Upper lobe of right lung (tissue), 1 donor: ENCODE measurements around the gene GDPD3. TPM values are rescaled to one million over a fixed set of nuclear protein-coding genes. Genes with fewer than 3 reads are reported as not detected.

Source experiments
- ATAC-seq: fragments of 200-7000 bp; cut with Tn5 transposase; one replicate; pipeline ENCODE4 v1.9.1; 2020; ENCODE audit warnings: mild to moderate bottlenecking, moderate library complexity
- DNase-seq: peaks from one replicate; pipeline ENCODE4 v3.0.0-alpha.2; 2020
- H3K27ac ChIP-seq: fragments of 200-600 bp; one replicate; pipeline ENCODE4 v1.8.0; 2022
- H3K27me3 ChIP-seq: fragments of 200-600 bp; one replicate; pipeline ENCODE4 v1.8.0; 2022; ENCODE audit warnings: mild to moderate bottlenecking
- H3K36me3 ChIP-seq: fragments of 200-600 bp; one replicate; pipeline ENCODE4 v1.8.0; 2022
- H3K4me1 ChIP-seq: fragments of 200-600 bp; one replicate; pipeline ENCODE4 v1.8.0; 2022
- H3K4me3 ChIP-seq: fragments of 200-600 bp; one replicate; pipeline ENCODE4 v1.8.0; 2022; ENCODE audit warnings: mild to moderate bottlenecking
- H3K9me3 ChIP-seq: fragments of 200-600 bp; one replicate; pipeline ENCODE4 v1.8.0; 2022
- CTCF ChIP-seq: fragments of 200-600 bp; IDR thresholded peaks from one replicate; pipeline ENCODE4 v1.8.0; 2022; ENCODE audit warnings: antibody characterized with exemption
- intact Hi-C: fragments of 100-400 bp; cut with DNase I; formaldehyde crosslinking; loops from one replicate; pipeline ENCODE4 v1.11.0; 2022
- total RNA-seq: library from RNA; stranded (reverse); fragmentation: NEBNext Ultra II Directional; extraction: Animal tissue kit (Norgen Biotek cat#: 25700); gene quantifications from one replicate; pipeline ENCODE4 v1.2.1, GENCODE V29; 2021
- donor health status: DM: no; HTN: yes; CAD: no; lungs with severe emphysema.

Gene GDPD3
- total RNA-seq, 1 donor from 2014 or later, result 11.5 TPM

- no peaks in the 10 kb centered on the region for H3K9me3 ChIP-seq
- no peak overlapping the region for H3K27ac ChIP-seq
- DNase-seq, result no peak
- intact Hi-C loops, result no loop called here
- H3K27me3 ChIP-seq, result no peaks in the 10 kb centered on the region
- no peak overlapping the region for H3K4me3 ChIP-seq
- peaks cover 25% of the 10 kb centered on the region for H3K4me1 ChIP-seq
- no peak for TF ChIP-seq CTCF
- H3K36me3 ChIP-seq, result peaks cover 28% of the 10 kb centered on the region
- ATAC-seq, result no peak
Measured at GRCh38 chr16:30088237-30088831, 25.0 kb downstream of the GDPD3 start.

GRCh38 chr16:30087181-30087898, 26.0 kb downstream of the GDPD3 start:
- Histone ChIP-seq H3K4me1 (peaks cover 15% of the 10 kb centered on the region), H3K4me3 (no peak overlapping the region), H3K27ac (no peak overlapping the region), H3K36me3 (peaks cover 33% of the 10 kb centered on the region), H3K27me3 (no peaks in the 10 kb centered on the region), H3K9me3 (no peaks in the 10 kb centered on the region)
- intact Hi-C loops, result no loop called here
- DNase-seq (no peak), ATAC-seq (peak; percentile 21)
- TF ChIP-seq CTCF, result no peak

- no peak for TF ChIP-seq CTCF
- ATAC-seq, result no peak
- H3K27ac ChIP-seq, result no peak overlapping the region
- intact Hi-C loops, result no loop called here
- H3K4me1 ChIP-seq, result peaks cover 11% of the 10 kb centered on the region
- H3K9me3 ChIP-seq, result no peaks in the 10 kb centered on the region
- no peak overlapping the region for H3K4me3 ChIP-seq
- no peak for DNase-seq
- no peaks in the 10 kb centered on the region for H3K27me3 ChIP-seq
- peaks cover 40% of the 10 kb centered on the region for H3K36me3 ChIP-seq
Measured at GRCh38 chr16:30086291-30087140, 26.8 kb downstream of the GDPD3 start.

GRCh38 chr16:30085820-30086219, 27.5 kb downstream of the GDPD3 start:
- Histone ChIP-seq H3K27me3 (no peaks in the 10 kb centered on the region), H3K9me3 (no peaks in the 10 kb centered on the region), H3K4me3 (no peak overlapping the region), H3K36me3 (peaks cover 47% of the 10 kb centered on the region), H3K4me1 (peaks cover 4% of the 10 kb centered on the region), H3K27ac (no peak overlapping the region)
- no peak for TF ChIP-seq CTCF
- no peak for DNase-seq
- ATAC-seq, result no peak
- intact Hi-C loops, result no loop called here

- Histone ChIP-seq H3K36me3 (peaks cover 52% of the 10 kb centered on the region), H3K4me3 (no peak overlapping the region), H3K4me1 (no peaks in the 10 kb centered on the region), H3K9me3 (no peaks in the 10 kb centered on the region), H3K27ac (no peak overlapping the region), H3K27me3 (no peaks in the 10 kb centered on the region)
- ATAC-seq (no peak), DNase-seq (no peak)
- intact Hi-C loops, result no loop called here
- no peak for TF ChIP-seq CTCF
Measured at GRCh38 chr16:30085247-30085646, 28.1 kb downstream of the GDPD3 start.
